Upper lobe of left lung (tissue), 6 donors: ENCODE results near the gene ASB15. TPM values are rescaled to one million over a fixed set of nuclear protein-coding genes. Genes with fewer than 3 reads are reported as not detected.

Experiments
- ATAC-seq, 2 donors: fragments of 200-7000 bp; cut with Tn5 transposase; one replicate each; pipeline ENCODE4 v1.9.1; 2022; ENCODE audit warnings: mild to moderate bottlenecking in 2 of 2, moderate library complexity in 2 of 2; ENCODE audit not compliant: low FRiP score in 2 of 2
- DNase-seq, 2 donors: peaks; one replicate each; pipeline ENCODE4 v3.0.0-alpha.2; 2019 to 2020
- H3K27ac ChIP-seq, 4 donors: fragments of 200-600 bp; sonication (generic); one replicate each; pipeline ENCODE4 v1.5.1; 2016 to 2019
- H3K27me3 ChIP-seq, 4 donors: fragments of 200-600 bp; sonication (generic); one replicate each; pipeline ENCODE4 v1.5.1; 2017 to 2019
- H3K36me3 ChIP-seq, 4 donors: fragments of 200-600 bp; sonication (generic); one replicate each; pipeline ENCODE4 v1.5.1; 2016 to 2019
- H3K4me1 ChIP-seq, 4 donors: fragments of 200-600 bp; sonication (generic); one replicate each; pipeline ENCODE4 v1.5.1; 2018 to 2019
- H3K4me3 ChIP-seq, 4 donors: fragments of 200-600 bp; sonication (generic); one replicate each; pipeline ENCODE4 v1.5.1; 2017 to 2019; ENCODE audit warnings: mild to moderate bottlenecking in 2 of 4, moderate library complexity in 1 of 4
- H3K9me3 ChIP-seq, 4 donors: fragments of 200-600 bp; sonication (generic); one replicate each; pipeline ENCODE4 v1.5.1; 2018 to 2019
- CTCF ChIP-seq, 6 experiments: fragments of 450-650 bp in 4 of 6; fragments of 200-600 bp in 2 of 6; sonication (generic) in 2 of 6; IDR thresholded peaks; one replicate each; pipeline ENCODE4 v1.5.1; 2016 to 2019; ENCODE audit warnings: antibody characterized with exemption in 6 of 6
- EP300 ChIP-seq, 4 donors: sonication (generic); formaldehyde crosslinking; IDR thresholded peaks; one replicate each; pipeline ENCODE4 v1.5.1; 2017; ENCODE audit warnings: antibody characterized with exemption in 4 of 4, control low read depth in 2 of 4
- POLR2A ChIP-seq, 4 donors: fragments of 450-650 bp; IDR thresholded peaks; one replicate each; pipeline ENCODE4 v1.5.1; 2016 to 2017; ENCODE audit warnings: antibody characterized with exemption in 4 of 4, mild to moderate bottlenecking in 2 of 4
- POLR2AphosphoS5 ChIP-seq, 2 donors: sonication (generic); formaldehyde crosslinking; IDR thresholded peaks; one replicate each; pipeline ENCODE4 v1.5.1; 2017; ENCODE audit warnings: antibody characterized with exemption in 2 of 2
- WGBS, 2 donors: methylation state at CpG; one replicate each; pipeline ENCODE4 v1.1.5; 2017 to 2018; 5-methylcytosine and 5-hydroxymethylcytosine counted together
- total RNA-seq, 6 donors: library from RNA; depleted of rRNA in 4 of 6; stranded (reverse); fragments of >200 nt in 4 of 6; gene quantifications; one replicate each; pipeline versions ENCODE4 v1.1.0 to v1.2.1, GENCODE V29; 2016 to 2021
- donor health status: DM: no; HTN: no; CAD: no; lungs with moderate emphysema.
- donor health status: DM: no; HTN: yes; CAD: no; lungs with severe emphysema.

The ASB15 gene
- total RNA-seq, 6 donors from 2014 or later, result not detected

DNA sequence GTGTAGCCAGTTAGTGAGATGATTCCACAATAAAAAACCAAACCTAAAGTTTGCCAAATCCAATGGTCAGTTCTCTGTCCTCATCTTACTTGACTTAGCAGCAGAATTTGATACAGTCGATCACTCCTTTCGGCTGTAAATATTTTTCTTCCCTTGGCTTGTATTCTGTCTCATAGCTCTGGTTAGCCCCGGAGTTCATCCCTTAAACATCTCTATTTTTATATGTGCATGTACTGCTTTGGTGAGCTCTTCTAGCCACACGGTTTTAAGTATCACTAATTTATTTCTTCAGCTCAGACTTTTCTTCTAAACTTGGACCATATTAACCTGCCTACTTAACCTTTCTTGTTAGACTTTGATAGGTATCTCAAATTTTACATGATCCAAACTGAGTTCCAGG lies 17.8 kb upstream of the ASB15 start:
- H3K4me3 ChIP-seq, result no peak overlapping the region
- DNase-seq (no peak), ATAC-seq (no peak)
- no peak overlapping the region for H3K27ac ChIP-seq
- no peaks in the 10 kb centered on the region for H3K27me3 ChIP-seq
- H3K4me1 ChIP-seq, result no peaks in the 10 kb centered on the region
- no peaks in the 10 kb centered on the region for H3K36me3 ChIP-seq
- TF ChIP-seq POLR2A (IDR thresholded peaks at IDR 0.05), result no peak
- no peak for TF ChIP-seq EP300 (IDR thresholded peaks at IDR 0.05)
- TF ChIP-seq POLR2AphosphoS5 (IDR thresholded peaks at IDR 0.05), result no peak
- no peak for TF ChIP-seq CTCF (IDR thresholded peaks at IDR 0.05)
- WGBS, 2 donors, result 84 to 93% methylated on average over 4 of the region's 4 CpGs
- H3K9me3 ChIP-seq, result no peaks in the 10 kb centered on the region

DNA sequence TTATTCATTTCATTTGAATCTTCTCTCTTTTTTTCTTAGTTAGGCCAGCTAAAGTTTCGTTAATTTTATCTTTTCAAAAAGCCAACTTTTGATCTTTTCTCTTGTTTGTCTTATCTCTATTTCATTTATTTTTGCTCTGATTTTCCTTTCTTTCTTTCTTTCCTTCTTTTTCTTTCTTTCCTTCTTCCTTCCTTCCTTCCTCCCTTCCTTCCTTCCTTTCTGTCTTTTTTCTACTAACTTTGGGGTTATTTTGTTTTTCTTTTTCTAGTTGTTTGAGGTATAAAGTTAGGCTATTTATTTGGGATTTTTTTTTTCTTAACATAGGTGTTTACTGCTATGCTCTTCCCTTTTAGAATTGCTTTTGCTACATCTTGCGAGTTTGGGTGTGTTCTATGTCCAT lies 13.2 kb upstream of the ASB15 start:
- DNase-seq (no peak), ATAC-seq (no peak)
- Histone ChIP-seq H3K9me3 (no peaks in the 10 kb centered on the region), H3K27ac (no peak overlapping the region), H3K4me1 (no peaks in the 10 kb centered on the region), H3K4me3 (no peak overlapping the region), H3K27me3 (no peaks in the 10 kb centered on the region), H3K36me3 (no peaks in the 10 kb centered on the region)
- TF ChIP-seq EP300 (IDR thresholded peaks at IDR 0.05), result no peak
- WGBS, 2 donors, result 88 to 94% methylated on average over 2 of the region's 2 CpGs

DNA sequence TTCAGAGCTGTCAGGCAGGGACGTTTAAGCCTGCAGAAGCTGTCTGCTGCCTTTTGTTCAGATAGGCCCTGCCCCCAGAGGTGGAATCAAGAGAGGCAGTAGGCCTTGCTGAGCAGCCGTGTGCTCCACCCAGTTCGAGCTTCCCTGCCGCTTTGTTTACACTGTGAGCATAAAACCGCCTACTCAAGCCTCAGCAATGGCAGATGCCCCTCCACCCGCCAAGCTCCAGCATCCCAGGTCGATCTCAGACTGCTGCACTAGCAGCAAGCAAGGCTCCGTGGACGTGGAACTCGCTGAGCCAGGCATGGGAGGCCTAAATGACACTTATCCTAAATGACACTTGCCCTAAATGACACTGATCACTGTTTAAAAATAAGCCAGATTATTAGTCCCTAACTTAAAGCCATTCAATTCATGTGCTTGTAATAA lies 6.8 kb upstream of the ASB15 start:
- TF ChIP-seq POLR2A (IDR thresholded peaks at IDR 0.05), result no peak
- TF ChIP-seq POLR2AphosphoS5 (IDR thresholded peaks at IDR 0.05), result no peak
- TF ChIP-seq CTCF (IDR thresholded peaks at IDR 0.05), result no peak
- no peak for TF ChIP-seq EP300 (IDR thresholded peaks at IDR 0.05)
- ATAC-seq, result no peak

DNA sequence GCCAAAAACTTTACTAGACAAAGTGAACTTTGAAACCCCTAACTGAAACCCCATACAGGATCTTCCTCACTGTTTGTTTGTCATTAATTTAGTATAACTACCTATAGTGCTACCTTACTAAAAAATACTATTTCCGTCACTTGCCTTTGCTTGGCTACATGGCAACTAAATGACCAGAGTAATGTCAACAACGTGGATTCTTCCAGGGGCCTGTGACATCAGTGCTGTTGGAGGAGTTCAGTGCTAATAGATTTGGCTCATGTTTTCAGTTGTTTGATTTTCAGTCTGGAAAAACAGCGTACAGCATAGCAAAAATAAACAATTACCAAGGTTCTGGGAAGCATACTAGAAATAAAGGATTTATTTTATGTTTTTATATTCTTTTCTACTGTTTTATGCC lies 3.0 kb upstream of the ASB15 start:
- no peaks in the 10 kb centered on the region for H3K4me1 ChIP-seq
- WGBS, 2 donors, result 65 to 74% methylated on average over 3 of the region's 3 CpGs
- H3K27me3 ChIP-seq, result no peaks in the 10 kb centered on the region
- no peaks in the 10 kb centered on the region for H3K36me3 ChIP-seq
- DNase-seq (no peak), ATAC-seq (no peak)
- H3K27ac ChIP-seq, result no peak overlapping the region
- H3K4me3 ChIP-seq, result no peak overlapping the region
- no peaks in the 10 kb centered on the region for H3K9me3 ChIP-seq
- TF ChIP-seq EP300 (IDR thresholded peaks at IDR 0.05) (no peak), POLR2A (IDR thresholded peaks at IDR 0.05) (no peak), POLR2AphosphoS5 (IDR thresholded peaks at IDR 0.05) (no peak), CTCF (IDR thresholded peaks at IDR 0.05) (no peak)

More for the DNA sequence above, 6.8 kb upstream of the ASB15 start:
- H3K27me3 ChIP-seq, result no peaks in the 10 kb centered on the region
- H3K9me3 ChIP-seq, result no peaks in the 10 kb centered on the region
- no peak overlapping the region for H3K4me3 ChIP-seq
- WGBS, 2 donors, result 58 to 68% methylated on average over 6 to 9 of the region's 10 CpGs
- H3K27ac ChIP-seq, result no peak overlapping the region
- no peaks in the 10 kb centered on the region for H3K4me1 ChIP-seq
- no peak for DNase-seq
- no peaks in the 10 kb centered on the region for H3K36me3 ChIP-seq

GRCh38 chr7:123599766-123600165 lies 1.9 kb upstream of the ASB15 start:
- WGBS, 2 donors, result 84 to 94% methylated on average over 2 of the region's 2 CpGs
- Histone ChIP-seq H3K27me3 (no peaks in the 10 kb centered on the region), H3K4me1 (no peaks in the 10 kb centered on the region), H3K9me3 (no peaks in the 10 kb centered on the region), H3K27ac (no peak overlapping the region), H3K4me3 (no peak overlapping the region), H3K36me3 (no peaks in the 10 kb centered on the region)
- TF ChIP-seq CTCF (IDR thresholded peaks at IDR 0.05), result no peak
- TF ChIP-seq EP300 (IDR thresholded peaks at IDR 0.05), result no peak
- TF ChIP-seq POLR2A (IDR thresholded peaks at IDR 0.05), result no peak
- no peak for TF ChIP-seq POLR2AphosphoS5 (IDR thresholded peaks at IDR 0.05)
- DNase-seq (no peak), ATAC-seq (no peak)
